ENCODE data around the gene KRTAP3-2.

DNA sequence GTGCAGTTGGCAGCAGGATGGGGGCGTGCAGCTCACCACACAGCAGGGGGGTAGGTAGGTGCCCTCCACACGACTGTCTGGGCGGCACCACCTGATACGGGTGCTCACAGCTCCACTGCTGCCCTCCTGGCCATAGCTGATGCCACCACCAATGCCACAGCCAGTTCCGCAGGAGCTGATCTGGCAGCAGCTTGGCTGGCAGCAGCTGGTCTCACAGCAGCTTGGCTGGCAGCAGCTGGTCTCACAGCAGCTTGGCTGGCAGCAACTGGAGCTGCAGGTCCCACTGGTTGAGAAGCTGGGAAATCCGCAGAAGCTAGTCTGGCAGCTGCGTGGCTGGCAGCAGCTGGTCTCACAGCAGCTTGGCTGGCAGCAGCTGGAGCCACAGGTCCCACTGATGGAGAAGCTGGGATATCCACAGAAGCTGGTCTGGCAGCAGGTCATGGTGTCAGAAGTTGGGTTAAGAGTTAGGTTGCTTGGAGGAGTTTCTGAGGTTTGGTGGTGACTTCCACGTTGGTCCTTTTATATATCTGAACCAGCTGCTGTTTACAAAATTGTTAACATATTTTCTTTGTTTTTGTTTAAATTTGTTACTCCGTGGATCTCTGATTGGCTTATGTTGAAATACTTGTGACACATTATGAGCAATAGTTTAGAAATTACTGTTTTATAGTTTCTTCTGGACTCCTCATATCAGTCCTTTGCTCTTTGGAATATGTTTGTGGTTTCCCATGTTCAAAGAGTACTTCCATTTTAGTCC lies 27.2 kb upstream of the KRTAP3-2 start, which contains the start of gene KRTAP1-5:
- TF ChIP-seq POLR2A (IDR thresholded peaks at IDR 0.05): no peak
- TF ChIP-seq, protein P1, sequence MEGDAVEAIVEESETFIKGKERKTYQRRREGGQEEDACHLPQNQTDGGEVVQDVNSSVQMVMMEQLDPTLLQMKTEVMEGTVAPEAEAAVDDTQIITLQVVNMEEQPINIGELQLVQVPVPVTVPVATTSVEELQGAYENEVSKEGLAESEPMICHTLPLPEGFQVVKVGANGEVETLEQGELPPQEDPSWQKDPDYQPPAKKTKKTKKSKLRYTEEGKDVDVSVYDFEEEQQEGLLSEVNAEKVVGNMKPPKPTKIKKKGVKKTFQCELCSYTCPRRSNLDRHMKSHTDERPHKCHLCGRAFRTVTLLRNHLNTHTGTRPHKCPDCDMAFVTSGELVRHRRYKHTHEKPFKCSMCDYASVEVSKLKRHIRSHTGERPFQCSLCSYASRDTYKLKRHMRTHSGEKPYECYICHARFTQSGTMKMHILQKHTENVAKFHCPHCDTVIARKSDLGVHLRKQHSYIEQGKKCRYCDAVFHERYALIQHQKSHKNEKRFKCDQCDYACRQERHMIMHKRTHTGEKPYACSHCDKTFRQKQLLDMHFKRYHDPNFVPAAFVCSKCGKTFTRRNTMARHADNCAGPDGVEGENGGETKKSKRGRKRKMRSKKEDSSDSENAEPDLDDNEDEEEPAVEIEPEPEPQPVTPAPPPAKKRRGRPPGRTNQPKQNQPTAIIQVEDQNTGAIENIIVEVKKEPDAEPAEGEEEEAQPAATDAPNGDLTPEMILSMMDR (IDR thresholded peaks at IDR 0.05): no peak

All from body of pancreas (tissue), 4 donors.